Activated CD4-positive, alpha-beta memory T cell treated with anti-CD3 and anti-CD28 coated beads, Interleukin-2, amount 10 ng/mL, durations not matched to agents 7 days and 5 days (primary cell): Measurements from ENCODE around the gene HIVEP3. TPM values are rescaled to one million over a fixed set of nuclear protein-coding genes. Genes with fewer than 3 reads are reported as not detected.

Experiments
- CTCF ChIA-PET: fragments of 350-600 bp; sonication (Branson Sonifier 250); formaldehyde crosslinking; loops from one replicate; lab custom pipeline; 2021; ENCODE audit warnings: antibody characterized with exemption, inconsistent platforms; lab: Charles Lee
- POLR2A ChIA-PET: fragments of 350-600 bp; sonication (Branson Sonifier 250); formaldehyde crosslinking; loops from one replicate; lab custom pipeline; 2021; ENCODE audit warnings: antibody characterized with exemption; lab: Charles Lee
- DNase-seq: peaks from one replicate; pipeline ENCODE4 v3.0.0-alpha.2; 2020
- H3K27ac Mint-ChIP-seq: one replicate; pipeline ENCODE4 v1.8.0; 2021; ENCODE audit warnings: mild to moderate bottlenecking, mixed read lengths
- H3K27me3 Mint-ChIP-seq: one replicate; pipeline ENCODE4 v1.8.0; 2021; ENCODE audit warnings: mixed read lengths
- H3K36me3 Mint-ChIP-seq: one replicate; pipeline ENCODE4 v1.8.0; 2021; ENCODE audit warnings: low read depth, mixed read lengths
- H3K4me1 Mint-ChIP-seq: one replicate; pipeline ENCODE4 v1.8.0; 2021; ENCODE audit warnings: mixed read lengths
- H3K4me3 Mint-ChIP-seq: one replicate; pipeline ENCODE4 v1.8.0; 2021; ENCODE audit warnings: mild to moderate bottlenecking, mixed read lengths
- H3K9me3 Mint-ChIP-seq: one replicate; pipeline ENCODE4 v1.8.0; 2021; ENCODE audit warnings: mixed read lengths
- total RNA-seq, 2 experiments: library from RNA; stranded (reverse); gene quantifications; one replicate each; pipeline ENCODE4 v1.2.3, GENCODE V29; 2021

Gene HIVEP3
- total RNA-seq, 2 experiments from 2014 or later: 27.8 to 28.8 TPM

DNA sequence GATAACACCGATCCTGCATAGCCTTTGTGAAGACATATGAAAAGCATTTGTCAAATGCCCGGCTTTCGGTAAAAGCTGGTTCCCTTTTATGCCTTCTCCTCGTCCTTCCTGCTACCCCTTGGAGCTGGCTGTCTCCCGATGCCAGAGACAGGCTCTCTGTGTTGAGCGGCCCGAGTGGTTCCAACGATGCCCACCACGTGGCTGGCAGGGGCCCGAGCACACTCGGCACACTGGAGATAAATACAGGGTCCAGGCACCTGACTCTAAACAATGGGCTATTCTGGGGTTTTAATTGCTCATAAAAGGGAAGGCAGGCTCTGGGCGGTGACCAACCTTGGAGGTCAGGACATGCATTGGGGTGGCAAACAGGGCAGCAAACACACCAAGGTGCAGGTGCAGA is 207.1 kb downstream of the HIVEP3 start:
- Mint-ChIP-seq H3K9me3 (no peaks in the 10 kb centered on the region), H3K4me3 (no peak overlapping the region), H3K27ac (no peak overlapping the region), H3K36me3 (peaks cover 3% of the 10 kb centered on the region), H3K27me3 (no peaks in the 10 kb centered on the region), H3K4me1 (peaks cover 22% of the 10 kb centered on the region)
- ChIA-PET POLR2A (no interaction called here), CTCF (no interaction called here)
- no peak for DNase-seq

DNA sequence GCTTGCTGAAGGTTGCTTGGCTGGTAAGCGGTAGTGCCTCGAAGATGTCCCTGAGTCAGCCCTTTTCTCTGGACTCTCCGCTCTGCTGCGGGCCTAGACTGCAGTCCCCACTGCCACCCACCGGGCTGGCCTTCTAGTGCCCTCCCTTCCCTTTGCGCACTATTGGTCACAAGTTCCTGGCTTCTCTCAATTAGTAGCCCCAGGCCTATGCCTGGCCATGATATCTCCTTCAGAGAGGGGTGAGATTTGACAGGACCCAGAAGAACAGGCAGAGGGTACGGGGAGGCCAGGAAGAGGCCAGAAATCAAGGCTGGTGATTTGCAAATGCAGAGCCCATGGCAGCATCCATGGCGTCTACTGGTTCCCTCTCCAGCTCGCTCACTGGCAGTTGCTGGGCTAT is 207.7 kb downstream of the HIVEP3 start:
- no peak for DNase-seq
- Mint-ChIP-seq H3K9me3 (no peaks in the 10 kb centered on the region), H3K36me3 (peaks cover 3% of the 10 kb centered on the region), H3K27me3 (no peaks in the 10 kb centered on the region), H3K4me3 (no peak overlapping the region), H3K4me1 (peaks cover 17% of the 10 kb centered on the region), H3K27ac (no peak overlapping the region)
- CTCF ChIA-PET: no interaction called here
- POLR2A ChIA-PET: no interaction called here

DNA sequence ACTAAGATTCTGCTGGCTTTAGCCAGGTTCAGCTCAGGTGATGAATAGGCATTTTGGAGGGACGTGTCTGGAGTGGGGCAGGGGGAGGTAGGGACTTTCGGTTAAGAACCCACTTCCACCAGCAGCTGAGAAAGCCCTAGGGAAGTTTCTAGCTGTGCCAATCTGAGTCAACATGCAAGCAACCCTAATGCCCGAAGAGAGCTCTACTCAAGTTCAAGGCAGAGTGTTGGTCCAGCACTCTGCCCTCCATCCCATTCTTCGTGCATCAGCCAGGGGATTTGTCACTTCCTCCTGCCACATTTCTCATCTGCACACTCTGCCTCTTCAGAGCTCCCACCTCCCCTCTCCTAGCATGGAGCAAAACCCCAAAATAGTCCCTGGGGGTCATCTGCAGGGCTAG is 208.8 kb downstream of the HIVEP3 start:
- H3K9me3 Mint-ChIP-seq: no peaks in the 10 kb centered on the region
- DNase-seq: no peak
- ChIA-PET CTCF (no interaction called here), POLR2A (interaction anchor here (1.0 kb wide), 1 partner anchor 119 kb away, joined by 4 read pairs; no protein-coding TSS in a partner anchor)
- H3K27me3 Mint-ChIP-seq: no peaks in the 10 kb centered on the region
- no peak overlapping the region for H3K27ac Mint-ChIP-seq
- peaks cover 13% of the 10 kb centered on the region for H3K4me1 Mint-ChIP-seq
- H3K4me3 Mint-ChIP-seq: no peak overlapping the region
- H3K36me3 Mint-ChIP-seq: peaks cover 3% of the 10 kb centered on the region

DNA sequence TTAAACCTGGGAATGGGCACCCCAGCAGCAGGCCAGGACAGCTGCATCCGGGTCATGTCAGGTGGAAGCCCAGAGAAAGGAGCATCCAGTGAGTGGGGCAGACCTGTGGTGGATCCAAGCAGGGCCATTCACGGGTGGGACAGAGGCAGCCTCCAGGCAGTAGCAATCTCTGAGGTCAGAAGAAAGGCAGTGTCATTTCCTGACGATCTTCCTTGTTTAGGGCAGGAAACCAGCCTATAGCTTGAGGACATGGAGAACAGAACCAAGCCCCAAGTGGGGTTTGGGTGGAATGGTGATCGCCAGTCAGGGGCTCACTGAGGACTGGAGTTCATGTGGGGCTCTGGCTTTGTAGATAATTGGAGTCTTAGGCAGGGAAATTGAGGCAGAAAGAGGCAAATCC is 209.4 kb downstream of the HIVEP3 start:
- CTCF ChIA-PET: no interaction called here
- no peak overlapping the region for H3K4me3 Mint-ChIP-seq
- peak overlapping the region; percentile 57 for H3K27ac Mint-ChIP-seq
- H3K27me3 Mint-ChIP-seq: no peaks in the 10 kb centered on the region
- POLR2A ChIA-PET: interaction anchor here (1.0 kb wide), 1 partner anchor 119 kb away, joined by 4 read pairs; no protein-coding TSS in a partner anchor
- no peak for DNase-seq
- peaks cover 3% of the 10 kb centered on the region for H3K36me3 Mint-ChIP-seq
- no peaks in the 10 kb centered on the region for H3K9me3 Mint-ChIP-seq
- H3K4me1 Mint-ChIP-seq: peaks cover 13% of the 10 kb centered on the region

DNA sequence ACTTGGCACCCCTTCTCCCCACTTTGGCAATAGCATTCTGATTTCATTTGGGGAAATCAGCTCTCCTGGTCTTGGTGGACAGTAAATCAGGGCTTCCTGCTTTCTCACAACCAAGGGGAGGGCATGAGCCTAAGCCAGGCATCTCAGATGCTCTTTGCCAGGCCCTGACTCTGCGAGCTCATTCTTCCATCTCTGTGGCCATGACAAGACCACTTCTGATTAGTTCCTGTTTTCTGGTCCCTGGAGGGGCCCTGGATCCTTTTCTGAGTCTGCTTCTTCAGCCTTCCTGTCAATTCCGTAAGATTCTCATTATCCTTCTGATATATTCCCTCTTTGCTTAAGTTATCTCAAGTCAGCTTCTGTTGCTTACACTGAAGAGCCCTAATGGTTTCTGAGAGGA is 210.4 kb downstream of the HIVEP3 start:
- Mint-ChIP-seq H3K27ac (no peak overlapping the region), H3K9me3 (no peaks in the 10 kb centered on the region)

DNA sequence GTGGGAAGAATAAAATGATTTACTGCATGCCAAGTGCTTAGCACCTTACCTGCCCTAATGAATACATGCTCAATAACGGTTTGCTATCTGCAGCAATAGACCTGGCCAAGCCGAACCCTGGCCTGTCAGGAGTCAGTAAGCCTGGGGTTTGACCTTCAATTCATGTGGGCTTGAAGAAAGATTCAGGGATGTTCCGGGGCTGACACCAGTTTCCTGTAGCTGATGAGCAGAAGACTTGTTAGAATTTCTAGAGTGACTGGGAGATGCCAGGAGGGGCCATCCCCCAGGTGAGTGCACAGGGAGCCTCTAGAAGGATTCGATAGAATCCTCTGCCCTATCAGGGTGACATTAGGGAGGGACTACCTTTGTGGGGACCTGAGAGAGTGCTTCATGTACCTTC is 210.9 kb downstream of the HIVEP3 start:
- H3K27ac Mint-ChIP-seq: no peak overlapping the region
- H3K27me3 Mint-ChIP-seq: no peaks in the 10 kb centered on the region
- peaks cover 13% of the 10 kb centered on the region for H3K4me1 Mint-ChIP-seq
- H3K4me3 Mint-ChIP-seq: no peak overlapping the region
- ChIA-PET CTCF (no interaction called here), POLR2A (no interaction called here)
- H3K9me3 Mint-ChIP-seq: no peaks in the 10 kb centered on the region
- DNase-seq: no peak
- H3K36me3 Mint-ChIP-seq: peaks cover 3% of the 10 kb centered on the region

More for the DNA sequence above, 210.4 kb downstream of the HIVEP3 start:
- Mint-ChIP-seq H3K4me1 (peaks cover 13% of the 10 kb centered on the region), H3K4me3 (no peak overlapping the region), H3K36me3 (peaks cover 3% of the 10 kb centered on the region), H3K27me3 (no peaks in the 10 kb centered on the region)
- ChIA-PET POLR2A (no interaction called here), CTCF (no interaction called here)
- DNase-seq: no peak

DNA sequence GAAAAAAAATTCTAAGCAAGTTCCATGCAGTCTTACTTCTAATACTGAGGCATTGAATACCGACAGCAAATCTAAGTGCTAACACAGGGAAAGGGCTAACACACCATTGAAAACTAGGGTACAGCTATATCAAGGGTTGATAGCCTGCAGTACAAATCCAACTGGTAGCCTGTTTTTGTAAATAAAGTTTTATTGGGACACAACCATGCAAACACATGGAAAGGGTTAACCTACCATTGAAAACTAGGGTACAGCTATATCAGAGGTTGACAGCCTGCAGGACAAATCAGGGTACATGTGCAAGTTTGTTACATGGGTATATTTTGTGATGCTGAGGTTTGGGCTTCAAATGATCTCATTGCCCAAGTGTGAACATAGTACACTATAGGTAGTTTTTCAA is 212.9 kb downstream of the HIVEP3 start:
- DNase-seq: no peak
- Mint-ChIP-seq H3K36me3 (peaks cover 3% of the 10 kb centered on the region), H3K27me3 (no peaks in the 10 kb centered on the region), H3K9me3 (no peaks in the 10 kb centered on the region), H3K4me1 (peaks cover 13% of the 10 kb centered on the region), H3K27ac (no peak overlapping the region), H3K4me3 (no peak overlapping the region)
- ChIA-PET CTCF (no interaction called here), POLR2A (no interaction called here)

DNA sequence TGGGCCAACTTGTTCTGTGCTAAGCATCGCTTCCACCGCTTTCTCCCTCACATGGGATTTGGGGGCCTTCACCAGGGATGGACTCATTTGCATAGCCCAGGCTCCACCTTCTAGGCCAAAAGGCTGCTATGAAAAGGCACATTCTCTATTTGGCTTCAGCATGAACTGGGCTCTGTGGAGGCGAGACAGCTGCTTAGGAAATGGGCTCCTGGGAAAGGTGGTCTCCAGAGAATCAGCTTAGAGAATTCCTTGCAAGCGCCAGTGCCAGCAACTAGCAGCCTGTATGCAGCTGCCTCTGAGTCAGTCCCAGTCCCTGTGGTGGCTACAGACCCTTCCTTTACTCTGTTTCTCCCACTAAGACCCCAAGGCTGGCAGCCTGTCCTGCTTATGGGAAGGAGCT is 214.5 kb downstream of the HIVEP3 start:
- peaks cover 6% of the 10 kb centered on the region for H3K36me3 Mint-ChIP-seq
- H3K4me1 Mint-ChIP-seq: peaks cover 16% of the 10 kb centered on the region
- CTCF ChIA-PET: no interaction called here
- POLR2A ChIA-PET: no interaction called here
- no peaks in the 10 kb centered on the region for H3K27me3 Mint-ChIP-seq
- DNase-seq: no peak
- no peaks in the 10 kb centered on the region for H3K9me3 Mint-ChIP-seq
- H3K27ac Mint-ChIP-seq: no peak overlapping the region
- no peak overlapping the region for H3K4me3 Mint-ChIP-seq

DNA sequence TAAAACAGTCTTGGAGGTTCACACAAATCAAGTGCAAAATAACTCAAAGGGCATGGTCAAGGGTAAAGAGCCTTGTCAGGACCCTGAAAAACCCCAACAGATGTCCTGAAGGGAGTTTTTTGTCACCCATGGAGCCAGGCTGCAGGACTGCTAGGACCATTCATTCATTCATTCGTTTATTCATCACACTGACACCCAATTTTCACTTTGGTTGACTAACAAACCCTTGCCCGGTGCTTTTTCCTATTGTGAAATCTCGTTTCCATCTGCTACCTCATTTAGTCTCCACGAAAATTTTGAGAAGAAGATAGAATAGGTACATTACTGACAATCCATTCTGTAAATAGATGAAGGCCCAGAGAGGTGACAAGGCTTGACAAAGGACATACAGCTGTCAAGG is 216.0 kb downstream of the HIVEP3 start:
- Mint-ChIP-seq H3K27me3 (no peaks in the 10 kb centered on the region), H3K9me3 (no peaks in the 10 kb centered on the region), H3K4me1 (peaks cover 14% of the 10 kb centered on the region), H3K4me3 (no peak overlapping the region), H3K27ac (no peak overlapping the region), H3K36me3 (peaks cover 6% of the 10 kb centered on the region)
- POLR2A ChIA-PET: interaction anchor here (1.2 kb wide), 1 partner anchor 20 kb away, joined by 3 read pairs; no protein-coding TSS in a partner anchor
- DNase-seq: no peak
- CTCF ChIA-PET: no interaction called here

DNA sequence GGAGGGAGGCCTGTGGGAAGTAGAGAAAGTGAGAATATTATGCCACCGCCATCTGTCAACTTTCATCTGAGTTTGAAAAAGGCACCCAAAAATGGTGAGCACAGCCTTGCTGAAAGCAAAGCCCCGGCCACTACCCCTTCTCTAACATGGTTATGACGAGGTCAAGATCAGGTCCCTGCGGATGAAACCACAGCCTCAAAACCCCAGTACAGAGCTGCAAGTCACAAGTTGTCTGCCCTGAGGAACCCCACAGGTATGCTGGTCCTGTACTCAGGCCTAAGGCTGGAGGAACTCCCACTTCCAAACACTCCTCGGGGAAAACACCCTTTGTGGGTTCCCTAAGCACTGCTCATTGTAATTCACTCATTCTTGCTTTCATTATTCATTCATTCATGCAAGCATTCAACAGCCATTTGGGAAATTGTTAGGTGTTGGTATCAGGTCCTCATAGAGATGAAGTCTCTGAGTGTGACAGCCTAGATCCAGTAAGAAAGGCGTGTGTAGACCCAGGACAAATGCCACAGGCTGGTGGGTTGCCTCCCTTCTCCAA is 217.7 kb downstream of the HIVEP3 start:
- DNase-seq: no peak
- CTCF ChIA-PET: no interaction called here
- peaks cover 10% of the 10 kb centered on the region for H3K4me1 Mint-ChIP-seq
- no peaks in the 10 kb centered on the region for H3K27me3 Mint-ChIP-seq
- no peaks in the 10 kb centered on the region for H3K9me3 Mint-ChIP-seq
- H3K36me3 Mint-ChIP-seq: peaks cover 6% of the 10 kb centered on the region
- H3K27ac Mint-ChIP-seq: no peak overlapping the region
- POLR2A ChIA-PET: no interaction called here
- no peak overlapping the region for H3K4me3 Mint-ChIP-seq

DNA sequence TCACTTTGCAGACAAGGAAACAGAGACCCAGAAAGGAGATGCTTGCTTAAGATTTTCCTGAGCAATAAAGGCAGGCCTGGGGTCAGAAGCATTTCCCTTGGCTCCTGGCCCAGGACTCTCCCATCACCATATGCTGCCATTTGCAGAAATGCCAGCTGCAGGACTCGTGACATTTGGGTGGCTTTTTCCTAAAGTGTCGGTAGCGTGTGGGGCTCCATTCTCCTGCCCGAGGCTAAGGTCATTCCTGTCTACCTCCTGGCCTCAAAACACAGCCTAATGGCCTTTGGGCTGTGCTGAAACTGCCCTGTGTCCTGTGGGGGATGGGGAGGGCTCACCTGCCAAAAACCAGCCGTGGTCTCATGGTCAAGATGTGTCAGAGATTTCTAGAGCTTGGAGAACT is 218.1 kb downstream of the HIVEP3 start:
- no peaks in the 10 kb centered on the region for H3K27me3 Mint-ChIP-seq
- H3K9me3 Mint-ChIP-seq: no peaks in the 10 kb centered on the region
- no peak for DNase-seq
- H3K36me3 Mint-ChIP-seq: peaks cover 6% of the 10 kb centered on the region
- ChIA-PET CTCF (no interaction called here), POLR2A (no interaction called here)
- H3K27ac Mint-ChIP-seq: no peak overlapping the region
- no peak overlapping the region for H3K4me3 Mint-ChIP-seq
- peaks cover 10% of the 10 kb centered on the region for H3K4me1 Mint-ChIP-seq

DNA sequence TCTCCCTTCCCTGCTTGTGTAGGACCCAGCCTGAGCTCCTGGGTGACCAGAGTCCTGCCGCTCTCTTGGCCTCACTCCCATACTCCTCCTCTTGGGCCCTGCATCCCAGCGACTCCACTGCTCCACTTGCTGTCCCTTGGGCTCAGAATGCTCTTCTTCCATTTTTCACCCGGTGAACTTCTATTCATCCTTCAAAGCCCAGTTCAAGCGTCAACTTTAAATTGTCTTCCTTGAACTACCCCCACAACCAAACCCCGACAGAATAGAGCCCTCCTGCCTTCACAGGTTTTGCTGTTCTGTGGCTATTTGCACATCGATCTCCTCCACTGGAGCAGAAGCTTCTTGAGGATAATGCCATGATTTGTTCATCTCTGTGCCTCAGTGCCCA is 218.9 kb downstream of the HIVEP3 start:
- H3K9me3 Mint-ChIP-seq: no peaks in the 10 kb centered on the region
- CTCF ChIA-PET: no interaction called here
- POLR2A ChIA-PET: no interaction called here

DNA sequence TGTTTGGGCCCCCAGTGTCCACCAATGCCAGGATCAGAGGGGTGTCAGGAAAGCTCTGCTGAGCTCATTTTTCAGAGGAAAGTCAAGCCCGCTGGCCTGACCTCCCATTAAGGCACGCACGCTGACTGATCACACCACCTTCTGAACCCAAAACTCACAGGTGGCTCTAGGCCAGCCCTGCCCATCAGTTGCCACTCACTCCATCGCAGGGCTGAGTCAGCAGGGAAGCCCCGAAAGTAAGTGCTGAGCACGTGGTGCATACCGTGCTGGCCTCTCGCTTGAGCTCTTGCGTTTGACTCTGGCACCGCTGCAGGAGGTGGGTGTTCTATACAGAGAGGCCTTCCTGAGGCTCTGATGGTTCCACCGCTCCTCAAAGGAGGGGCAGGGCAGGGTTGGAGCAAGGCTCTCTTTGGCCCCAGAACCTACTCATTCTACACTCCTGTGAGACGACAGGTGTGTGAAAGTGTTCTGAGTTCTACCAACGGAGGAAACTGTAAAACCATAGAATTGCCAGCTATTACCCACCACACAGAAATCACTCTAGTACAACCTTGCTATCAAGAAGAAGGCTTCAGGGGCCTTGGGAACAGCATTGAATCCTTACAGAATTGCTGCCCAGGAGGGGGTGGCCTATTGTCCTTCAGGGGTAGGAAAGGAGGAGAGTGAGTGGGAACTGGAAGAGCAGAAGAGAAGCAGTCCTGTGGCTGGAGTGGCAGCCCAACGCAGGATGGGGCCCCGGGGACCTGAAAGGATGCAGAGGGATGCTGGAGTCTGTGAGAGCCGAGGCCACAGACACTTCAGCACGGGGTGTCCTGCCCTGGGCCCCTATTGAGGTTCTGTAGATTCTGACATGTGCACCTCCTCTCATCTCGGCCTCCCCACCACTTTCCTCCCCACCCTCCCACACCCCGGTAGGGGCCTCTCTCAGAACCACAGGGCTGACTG is 219.5 kb downstream of the HIVEP3 start:
- H3K4me1 Mint-ChIP-seq: peaks cover 10% of the 10 kb centered on the region
- H3K27ac Mint-ChIP-seq: no peak overlapping the region
- CTCF ChIA-PET: no interaction called here
- H3K4me3 Mint-ChIP-seq: no peak overlapping the region
- H3K9me3 Mint-ChIP-seq: no peaks in the 10 kb centered on the region
- H3K27me3 Mint-ChIP-seq: no peaks in the 10 kb centered on the region
- peaks cover 6% of the 10 kb centered on the region for H3K36me3 Mint-ChIP-seq
- POLR2A ChIA-PET: interaction anchor here (1.0 to 1.2 kb wide), 2 partner anchors 18 to 38 kb away, joined by 3 to 4 read pairs; no protein-coding TSS in a partner anchor
- no peak for DNase-seq

More for the DNA sequence above, 218.9 kb downstream of the HIVEP3 start:
- no peak for DNase-seq
- no peak overlapping the region for H3K4me3 Mint-ChIP-seq
- peaks cover 6% of the 10 kb centered on the region for H3K36me3 Mint-ChIP-seq
- no peaks in the 10 kb centered on the region for H3K27me3 Mint-ChIP-seq
- peaks cover 10% of the 10 kb centered on the region for H3K4me1 Mint-ChIP-seq
- H3K27ac Mint-ChIP-seq: no peak overlapping the region
